MCF 10A (cell line): ENCODE results near the gene RETSAT. TPM values are rescaled to one million over a fixed set of nuclear protein-coding genes. Genes with fewer than 3 reads are reported as not detected.

Experiments
- BruUV-seq: library from RNA; stranded (reverse); fragments of 400-500 nt; replicated peaks from 2 replicates; lab custom pipeline; 2021; lab: Mats Ljungman, UMichigan
- CTCF ChIA-PET: fragments of 300-600 bp; sonication (Branson Sonifier 250); formaldehyde crosslinking; extraction: SDS; loops from one replicate; lab custom pipeline; 2021; ENCODE audit warnings: antibody characterized with exemption, inconsistent platforms; lab: Yijun Ruan, JAX
- POLR2A ChIA-PET: fragments of 300-600, 350-650 bp; sonication (Branson Sonifier 250); formaldehyde crosslinking; extraction: SDS; loops from one replicate; lab custom pipeline; 2020; ENCODE audit warnings: antibody characterized with exemption, inconsistent platforms; lab: Yijun Ruan, JAX
- DNase-seq: peaks from one replicate; pipeline ENCODE4 v3.0.0-alpha.2; 2018; ENCODE audit not compliant: unreplicated experiment
- H3K27ac Mint-ChIP-seq: one replicate; pipeline ENCODE4 v1.8.0; 2022; ENCODE audit warnings: mild to moderate bottlenecking, low read depth, mixed read lengths; ENCODE audit not compliant: unreplicated experiment
- H3K27me3 Mint-ChIP-seq: one replicate; pipeline ENCODE4 v1.8.0; 2022; ENCODE audit warnings: mixed read lengths; ENCODE audit not compliant: insufficient read depth, unreplicated experiment
- H3K36me3 Mint-ChIP-seq: one replicate; pipeline ENCODE4 v1.8.0; 2022; ENCODE audit warnings: mild to moderate bottlenecking, moderate library complexity, mixed read lengths; ENCODE audit not compliant: insufficient read depth, unreplicated experiment
- H3K4me1 Mint-ChIP-seq: one replicate; pipeline ENCODE4 v1.8.0; 2022; ENCODE audit warnings: mixed read lengths; ENCODE audit not compliant: insufficient read depth, unreplicated experiment
- H3K4me3 Mint-ChIP-seq: one replicate; pipeline ENCODE4 v1.8.0; 2022; ENCODE audit warnings: mild to moderate bottlenecking, moderate library complexity, mixed read lengths; ENCODE audit not compliant: unreplicated experiment
- H3K9me3 Mint-ChIP-seq: one replicate; pipeline ENCODE4 v1.8.0; 2022; ENCODE audit warnings: mixed read lengths; ENCODE audit not compliant: unreplicated experiment
- CTCF ChIP-seq: fragments of 200-600 bp; IDR thresholded peaks from one replicate; pipeline ENCODE4 v1.8.0; 2022; ENCODE audit warnings: antibody characterized with exemption, mild to moderate bottlenecking; ENCODE audit not compliant: unreplicated experiment
- intact Hi-C: fragments of 100-400 bp; cut with micrococcal nuclease; formaldehyde crosslinking; loops from 2 replicates; pipeline ENCODE4 v1.14.1; 2022
- total RNA-seq: library from RNA; stranded (reverse); gene quantifications from 2 replicates; pipeline ENCODE4 v1.2.3, GENCODE V29; 2022

Gene RETSAT
- total RNA-seq, 1 experiment from 2014 or later: 60.4 TPM

GRCh38 chr2:85388878-85389538, 34.7 kb upstream of the RETSAT start:
- POLR2A ChIA-PET: interaction anchor here (1.0 to 1.3 kb wide), 3 partner anchors 18 to 34 kb away, joined by 3 to 5 read pairs (median 5); partner anchors contain the start of genes ELMOD3 and RETSAT
- DNase-seq: no peak
- intact Hi-C loops: no loop called here
- peaks cover 3% of the 10 kb centered on the region for H3K4me1 Mint-ChIP-seq
- CTCF ChIA-PET: interaction anchor here (0.5 to 1.1 kb wide), 4 partner anchors 9 to 162 kb away, joined by 3 to 4 read pairs (median 4); no protein-coding TSS in a partner anchor
- peaks cover 64% of the 10 kb centered on the region for H3K36me3 Mint-ChIP-seq
- no peak overlapping the region for H3K4me3 Mint-ChIP-seq
- H3K9me3 Mint-ChIP-seq: no peaks in the 10 kb centered on the region
- no peaks in the 10 kb centered on the region for H3K27me3 Mint-ChIP-seq
- BruUV-seq: no TSS peak
- no peak overlapping the region for H3K27ac Mint-ChIP-seq
- no peak for TF ChIP-seq CTCF

- Mint-ChIP-seq H3K4me1 (no peaks in the 10 kb centered on the region), H3K4me3 (no peak overlapping the region), H3K27me3 (no peaks in the 10 kb centered on the region), H3K27ac (no peak overlapping the region), H3K36me3 (peaks cover 60% of the 10 kb centered on the region), H3K9me3 (no peaks in the 10 kb centered on the region)
- CTCF ChIA-PET: interaction anchor here (0.8 to 0.9 kb wide), 2 partner anchors 11 to 46 kb away, joined by 3 to 4 read pairs; no protein-coding TSS in a partner anchor
- TF ChIP-seq CTCF: no peak
- POLR2A ChIA-PET: interaction anchor here (0.7 kb wide), 1 partner anchor 10 kb away, joined by 3 read pairs; no protein-coding TSS in a partner anchor
- intact Hi-C loops: no loop called here
- no peak for DNase-seq
- no TSS peak for BruUV-seq
Measured at GRCh38 chr2:85387754-85388153, 33.4 kb upstream of the RETSAT start.

- DNase-seq: no peak
Measured at GRCh38 chr2:85385746-85386145, 31.4 kb upstream of the RETSAT start.

More at GRCh38 chr2:85385746-85386145, 31.4 kb upstream of the RETSAT start:
- Mint-ChIP-seq H3K36me3 (peaks cover 59% of the 10 kb centered on the region), H3K27me3 (no peaks in the 10 kb centered on the region), H3K4me3 (no peak overlapping the region), H3K4me1 (no peaks in the 10 kb centered on the region), H3K27ac (no peak overlapping the region), H3K9me3 (no peaks in the 10 kb centered on the region)
- POLR2A ChIA-PET: interaction anchor here (0.6 kb wide), 1 partner anchor 156 kb away, joined by 4 read pairs; no protein-coding TSS in a partner anchor
- CTCF ChIA-PET: interaction anchor here (0.6 to 1.2 kb wide), 3 partner anchors 16 to 146 kb away, joined by 3 read pairs; no protein-coding TSS in a partner anchor
- no peak for TF ChIP-seq CTCF
- intact Hi-C loops: no loop called here
- BruUV-seq: no TSS peak
